ENCODE results near the gene MACROD2.

- TF ChIP-seq CTCF (IDR thresholded peaks at IDR 0.05) (no peak), POLR2A (IDR thresholded peaks at IDR 0.05) (no peak), POLR2AphosphoS5 (IDR thresholded peaks at IDR 0.05) (no peak), EP300 (IDR thresholded peaks at IDR 0.05) (no peak)
Measured at GRCh38 chr20:14431568-14431967, 436.3 kb downstream of the MACROD2 start.

All from suprapubic skin (tissue), 4 donors.